Right ventricle myocardium superior (tissue), 1 donor: ENCODE measurements around the gene HIPK2. TPM values are rescaled to one million over a fixed set of nuclear protein-coding genes. Genes with fewer than 3 reads are reported as not detected.
A peak's percentile ranks its signal among the peaks of the same experiment; 100 is the strongest.

Experiments used
- ATAC-seq: fragments of 200-7000 bp; cut with Tn5 transposase; one replicate; pipeline ENCODE4 v1.9.1; 2020; ENCODE audit warnings: mild to moderate bottlenecking; ENCODE audit not compliant: poor library complexity
- DNase-seq: peaks from one replicate; pipeline ENCODE4 v3.0.0-alpha.2; 2020
- intact Hi-C: fragments of 100-400 bp; cut with DNase I; formaldehyde crosslinking; loops from one replicate; pipeline ENCODE4 v1.11.2; 2022
- total RNA-seq: library from RNA; stranded (reverse); fragmentation: NEBNext Ultra II Directional; extraction: Animal tissue kit (Norgen Biotek cat#: 25700); gene quantifications from one replicate; pipeline ENCODE4 v1.2.1, GENCODE V29; 2021
- donor health status: DM: no; HTN: yes; CAD: no; lungs with severe emphysema.

HIPK2 gene
- total RNA-seq, 1 donor from 2014 or later, result 88.5 TPM

- ATAC-seq, result no peak
- no peak for DNase-seq
- intact Hi-C loops, result no loop called here
Observed at GRCh38 chr7:139725858-139726484, 51.8 kb downstream of the HIPK2 start.

- intact Hi-C loops, result no loop called here
- no peak for ATAC-seq
- no peak for DNase-seq
Observed at GRCh38 chr7:139725077-139725476, 52.7 kb downstream of the HIPK2 start.

GRCh38 chr7:139722604-139723003 lies 55.2 kb downstream of the HIPK2 start:
- intact Hi-C loops, result no loop called here
- ATAC-seq (no peak), DNase-seq (no peak)

GRCh38 chr7:139721821-139722220 lies 56.0 kb downstream of the HIPK2 start:
- no peak for ATAC-seq
- intact Hi-C loops, result no loop called here
- no peak for DNase-seq

GRCh38 chr7:139721417-139721816 lies 56.4 kb downstream of the HIPK2 start:
- ATAC-seq, result no peak
- no peak for DNase-seq
- intact Hi-C loops, result no loop called here

GRCh38 chr7:139720705-139721231 lies 57.0 kb downstream of the HIPK2 start:
- intact Hi-C loops, result no loop called here
- ATAC-seq, result peak; percentile 41
- no peak for DNase-seq

GRCh38 chr7:139720186-139720585 lies 57.6 kb downstream of the HIPK2 start:
- intact Hi-C loops, result no loop called here
- DNase-seq (no peak), ATAC-seq (no peak)

GRCh38 chr7:139718859-139719258 lies 58.9 kb downstream of the HIPK2 start:
- DNase-seq, result no peak
- ATAC-seq, result peak; percentile 20
- intact Hi-C loops, result no loop called here

GRCh38 chr7:139718141-139718540 lies 59.7 kb downstream of the HIPK2 start:
- intact Hi-C loops, result no loop called here
- DNase-seq (no peak), ATAC-seq (no peak)

GRCh38 chr7:139716156-139716942 lies 61.4 kb downstream of the HIPK2 start:
- intact Hi-C loops, result no loop called here
- DNase-seq, result no peak
- ATAC-seq, result no peak

GRCh38 chr7:139715194-139715815 lies 62.5 kb downstream of the HIPK2 start:
- DNase-seq, result no peak
- ATAC-seq, result no peak
- intact Hi-C loops, result no loop called here

- peak; percentile 44 for ATAC-seq
- intact Hi-C loops, result no loop called here
- DNase-seq, result peak; percentile 76
Observed at GRCh38 chr7:139714163-139714901, 63.5 kb downstream of the HIPK2 start.

GRCh38 chr7:139713526-139714162 lies 64.2 kb downstream of the HIPK2 start:
- ATAC-seq, result no peak
- no peak for DNase-seq
- intact Hi-C loops, result no loop called here

GRCh38 chr7:139713061-139713460 lies 64.7 kb downstream of the HIPK2 start:
- ATAC-seq (no peak), DNase-seq (no peak)
- intact Hi-C loops, result no loop called here

- ATAC-seq, result no peak
- DNase-seq, result no peak
- intact Hi-C loops, result no loop called here
Observed at GRCh38 chr7:139711991-139712743, 65.6 kb downstream of the HIPK2 start.

GRCh38 chr7:139710036-139710435 lies 67.8 kb downstream of the HIPK2 start:
- DNase-seq (no peak), ATAC-seq (no peak)
- intact Hi-C loops, result no loop called here

GRCh38 chr7:139709485-139709884 lies 68.3 kb downstream of the HIPK2 start:
- ATAC-seq (peak; percentile 44), DNase-seq (no peak)
- intact Hi-C loops, result no loop called here

- ATAC-seq (peak; percentile 13), DNase-seq (no peak)
- intact Hi-C loops, result no loop called here
Observed at GRCh38 chr7:139708541-139708940, 69.3 kb downstream of the HIPK2 start.
